Stimulated activated CD4-positive, alpha-beta T cell treated with anti-CD3 and anti-CD28 coated beads, Interleukin-1b, Interleukin-23, amount 100 ng/mL, for 4 hours (primary cell): ENCODE results near the gene SFXN3.

ENCODE experiments used
- DNase-seq, 2 donors: peaks; one replicate each; pipeline ENCODE4 v3.0.0-alpha.2; 2020; ENCODE audit warnings: low read depth in 2 of 2

The SFXN3 gene

DNA sequence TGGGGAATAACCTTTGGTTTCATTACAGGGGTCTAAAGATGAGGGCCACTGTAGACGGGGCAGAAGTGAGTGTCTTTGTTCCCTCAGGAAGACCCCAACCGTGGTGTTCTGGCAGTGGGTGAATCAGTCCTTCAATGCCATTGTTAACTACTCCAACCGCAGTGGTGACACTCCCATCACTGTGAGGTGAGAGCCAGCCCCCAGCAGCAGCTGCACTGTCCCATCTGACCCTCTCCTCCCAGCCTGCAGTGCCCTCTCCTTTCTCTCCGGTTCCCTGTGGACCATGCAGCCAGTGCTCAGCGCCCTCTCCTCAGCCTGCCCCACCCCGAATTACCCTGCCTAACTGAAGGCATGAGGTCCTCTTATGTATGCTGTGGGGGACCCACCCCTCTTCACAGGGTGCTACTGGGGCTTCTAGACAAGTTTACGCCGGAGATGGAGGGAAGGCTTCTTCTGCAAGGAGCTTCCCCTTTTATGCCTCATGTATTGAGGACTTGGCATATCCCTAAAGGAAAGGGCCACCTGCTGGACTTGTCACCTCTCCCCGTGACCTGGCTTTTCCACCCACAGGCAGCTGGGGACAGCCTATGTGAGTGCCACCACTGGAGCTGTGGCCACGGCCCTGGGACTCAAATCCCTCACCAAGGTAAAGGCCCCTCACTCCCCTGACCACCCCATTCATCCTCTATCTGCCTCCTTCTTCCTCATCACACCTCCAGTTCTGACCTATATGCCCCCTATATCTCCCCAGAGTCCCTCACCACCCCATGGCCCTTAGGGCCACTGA lies 5.1 kb downstream of the SFXN3 start:
- no peak for DNase-seq

DNA sequence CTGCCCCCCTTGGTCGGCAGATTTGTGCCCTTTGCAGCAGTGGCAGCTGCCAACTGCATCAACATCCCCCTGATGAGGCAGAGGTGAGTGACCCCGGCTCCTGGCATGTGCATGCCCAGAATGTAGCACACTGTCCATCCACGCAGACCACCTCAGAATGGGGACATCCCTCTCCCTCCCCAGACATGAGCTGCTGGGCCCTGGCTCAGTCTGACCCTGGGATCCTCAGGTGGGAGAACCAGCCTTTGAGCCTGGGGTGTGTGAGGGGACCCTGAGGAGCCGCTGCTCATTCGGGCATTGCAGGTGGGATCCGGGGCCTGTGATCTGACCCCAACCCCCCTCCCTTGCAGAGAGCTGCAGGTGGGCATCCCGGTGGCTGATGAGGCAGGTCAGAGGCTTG lies 5.7 kb downstream of the SFXN3 start:
- no peak for DNase-seq

DNA sequence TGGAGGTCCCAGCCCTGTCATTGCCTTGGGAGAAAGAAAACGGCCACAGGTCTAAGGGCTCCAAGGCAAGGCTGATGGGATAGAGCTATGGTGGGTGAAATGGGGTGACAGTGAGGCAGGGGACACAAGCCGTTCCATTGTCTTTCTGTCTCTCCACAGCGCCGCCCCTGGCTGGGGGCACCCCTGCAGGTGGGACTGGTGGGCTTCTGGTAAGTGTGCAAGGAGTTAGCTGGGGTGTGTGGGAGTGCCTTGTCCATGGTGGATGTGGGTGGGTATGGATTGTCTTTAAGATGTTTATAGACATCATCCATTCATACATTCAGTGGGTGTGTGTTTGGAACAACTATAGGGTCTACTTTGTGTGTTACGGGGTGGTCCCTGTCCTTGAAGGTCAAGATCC lies 7.5 kb downstream of the SFXN3 start:
- no peak for DNase-seq

DNA sequence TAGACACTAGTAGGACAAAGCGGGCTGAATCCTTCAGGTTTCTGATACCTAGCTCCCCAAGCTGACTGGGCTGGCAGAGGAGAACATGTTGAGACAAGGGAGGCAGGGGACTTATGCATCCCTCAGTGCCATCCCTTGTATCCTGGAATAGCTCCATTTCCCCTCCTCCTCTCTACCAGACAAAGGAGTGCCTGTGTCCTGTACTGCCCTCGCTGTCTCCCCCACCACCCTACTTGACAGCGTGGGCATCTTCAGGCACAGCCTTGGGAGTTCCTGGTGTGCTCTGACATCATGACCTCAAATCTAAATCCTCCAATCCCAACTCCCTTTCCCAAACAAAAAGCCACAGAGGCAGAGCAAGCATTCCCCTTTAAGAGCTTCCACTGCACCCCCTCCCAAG lies 9.0 kb downstream of the SFXN3 start:
- DNase-seq = no peak

DNA sequence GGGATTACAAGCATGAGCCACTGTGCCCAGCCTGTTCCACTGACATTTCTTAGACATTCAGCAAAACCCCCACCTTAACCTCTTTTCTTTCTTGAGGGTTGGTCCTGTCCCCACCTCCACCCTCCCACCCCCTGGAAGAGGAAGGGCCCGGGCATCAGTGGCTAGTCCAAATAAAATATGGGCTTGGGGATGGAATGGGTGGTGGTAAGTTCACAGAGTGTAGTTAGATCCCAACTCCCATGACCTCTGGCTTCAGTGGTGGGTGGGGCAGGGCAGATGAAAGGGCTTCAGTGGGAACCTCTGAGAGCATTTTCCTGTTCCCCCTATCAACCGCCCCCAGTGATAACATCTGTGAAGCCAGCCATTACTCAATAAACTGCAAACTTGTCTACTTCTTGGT lies 9.8 kb downstream of the SFXN3 start:
- DNase-seq = no peak

DNA sequence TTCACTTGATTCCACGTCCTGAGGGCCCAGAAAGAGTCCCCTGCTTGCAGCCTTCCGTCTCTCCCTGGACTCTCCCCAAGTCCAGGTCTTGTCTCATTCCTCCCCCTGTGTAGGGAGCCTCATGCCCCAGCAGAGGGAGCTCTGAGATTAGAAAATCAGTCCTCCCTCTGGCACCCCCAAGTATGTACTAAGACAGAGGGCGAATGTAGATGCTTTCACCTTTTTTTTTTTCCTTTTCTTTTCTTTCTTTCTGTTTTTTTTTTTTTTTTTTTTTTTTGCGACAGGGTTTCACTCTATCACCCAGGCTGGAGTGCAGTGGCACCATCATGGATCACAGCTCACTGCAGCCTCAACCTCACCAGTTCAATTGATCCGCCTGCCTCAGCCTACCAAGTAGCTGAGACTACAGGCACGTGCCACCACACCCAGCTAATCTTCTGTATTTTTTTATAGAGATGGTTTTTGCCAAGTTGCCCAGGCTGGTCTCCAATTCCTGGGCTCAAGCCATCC lies 10.3 kb downstream of the SFXN3 start:
- DNase-seq = peak; percentile 50 to 66

DNA sequence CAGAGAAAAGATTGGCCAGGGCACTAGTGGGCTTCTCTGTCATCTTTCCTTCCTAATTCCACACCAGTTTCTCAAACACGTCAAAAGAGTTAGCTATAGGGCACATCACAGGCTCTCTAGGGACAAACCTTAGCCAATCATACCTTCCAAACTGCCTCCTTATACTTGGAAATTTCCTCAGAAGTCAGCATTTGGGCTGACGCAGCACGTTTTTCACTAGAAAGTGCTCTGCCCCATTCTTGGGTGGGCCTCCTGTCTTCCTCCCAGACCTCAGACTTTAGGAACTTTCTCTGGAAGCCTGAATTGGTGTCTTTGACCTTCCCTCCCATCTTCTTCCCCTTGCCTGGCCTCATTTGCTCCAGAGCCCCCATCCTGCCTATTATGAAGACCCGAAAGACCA lies 11.1 kb downstream of the SFXN3 start:
- DNase-seq = no peak

DNA sequence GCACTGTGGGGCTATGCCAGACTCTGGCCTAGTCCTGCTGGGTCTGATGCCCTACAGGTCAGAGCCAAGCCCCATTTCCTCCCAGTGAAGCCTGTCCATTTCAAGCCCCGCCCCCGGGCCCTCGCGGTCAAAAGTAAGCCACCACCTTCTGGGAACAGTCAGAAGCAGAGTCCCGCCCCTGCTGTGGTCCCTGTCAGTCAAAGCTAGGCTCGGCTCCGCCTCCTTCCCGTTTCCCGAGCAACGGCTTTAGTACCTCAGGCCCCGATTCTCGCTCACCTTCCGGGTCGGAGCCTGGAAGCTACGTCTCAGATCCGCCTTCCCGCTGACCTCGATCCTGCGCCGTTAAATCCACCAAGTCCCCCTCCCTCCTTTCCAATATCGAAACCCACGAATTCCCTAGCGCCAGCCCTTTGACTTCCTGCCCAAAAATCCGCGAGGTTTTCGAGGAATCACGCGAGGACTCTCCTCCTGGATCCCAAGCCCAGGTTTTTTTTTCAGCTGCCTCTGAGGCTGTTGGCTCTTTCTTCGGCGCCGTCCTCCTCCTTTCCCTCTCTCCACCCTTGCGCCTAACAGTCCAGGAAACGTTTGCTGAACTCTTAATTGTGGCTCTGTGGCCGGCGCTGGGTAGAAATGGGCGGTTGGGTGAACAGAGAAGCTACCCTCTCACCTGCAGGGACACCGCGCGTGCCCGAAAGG lies 11.8 kb downstream of the SFXN3 start:
- peak; percentile 70 to 83 for DNase-seq

DNA sequence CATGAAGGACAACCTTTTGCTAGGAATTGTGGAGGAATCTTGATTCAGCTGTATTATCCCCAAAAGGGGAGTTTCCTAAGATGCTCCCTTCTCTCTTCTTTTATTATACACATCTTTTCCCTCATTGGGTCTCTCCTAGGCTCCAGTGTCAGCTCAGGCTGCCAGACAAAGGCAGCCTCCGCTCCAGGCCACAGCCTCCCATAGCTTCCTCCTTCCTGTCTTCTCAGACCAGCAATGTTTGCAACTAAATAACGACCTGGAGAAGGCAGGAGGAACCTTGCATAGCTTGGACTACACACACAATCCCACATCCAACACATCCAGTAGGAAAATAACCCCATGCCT lies 12.3 kb downstream of the SFXN3 start:
- no peak for DNase-seq

DNA sequence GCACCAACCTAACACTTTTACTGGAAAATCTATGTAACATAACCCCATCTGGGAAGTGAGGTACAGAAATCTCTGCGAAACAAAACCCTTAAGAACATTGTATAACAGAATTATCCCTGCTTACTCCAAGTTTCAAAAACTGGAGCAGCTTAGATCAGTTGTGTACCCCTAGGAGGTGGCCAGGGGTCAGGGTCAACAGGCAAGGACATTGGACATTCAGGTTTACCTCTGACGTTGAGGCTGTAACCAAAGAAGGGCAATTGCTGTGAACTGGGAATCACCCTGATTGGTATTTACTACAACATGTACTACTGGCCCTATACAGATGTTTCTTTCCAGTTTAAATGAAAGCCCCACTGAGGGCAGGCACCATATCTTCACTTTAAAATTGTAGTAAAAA lies 13.1 kb downstream of the SFXN3 start:
- DNase-seq = no peak

DNA sequence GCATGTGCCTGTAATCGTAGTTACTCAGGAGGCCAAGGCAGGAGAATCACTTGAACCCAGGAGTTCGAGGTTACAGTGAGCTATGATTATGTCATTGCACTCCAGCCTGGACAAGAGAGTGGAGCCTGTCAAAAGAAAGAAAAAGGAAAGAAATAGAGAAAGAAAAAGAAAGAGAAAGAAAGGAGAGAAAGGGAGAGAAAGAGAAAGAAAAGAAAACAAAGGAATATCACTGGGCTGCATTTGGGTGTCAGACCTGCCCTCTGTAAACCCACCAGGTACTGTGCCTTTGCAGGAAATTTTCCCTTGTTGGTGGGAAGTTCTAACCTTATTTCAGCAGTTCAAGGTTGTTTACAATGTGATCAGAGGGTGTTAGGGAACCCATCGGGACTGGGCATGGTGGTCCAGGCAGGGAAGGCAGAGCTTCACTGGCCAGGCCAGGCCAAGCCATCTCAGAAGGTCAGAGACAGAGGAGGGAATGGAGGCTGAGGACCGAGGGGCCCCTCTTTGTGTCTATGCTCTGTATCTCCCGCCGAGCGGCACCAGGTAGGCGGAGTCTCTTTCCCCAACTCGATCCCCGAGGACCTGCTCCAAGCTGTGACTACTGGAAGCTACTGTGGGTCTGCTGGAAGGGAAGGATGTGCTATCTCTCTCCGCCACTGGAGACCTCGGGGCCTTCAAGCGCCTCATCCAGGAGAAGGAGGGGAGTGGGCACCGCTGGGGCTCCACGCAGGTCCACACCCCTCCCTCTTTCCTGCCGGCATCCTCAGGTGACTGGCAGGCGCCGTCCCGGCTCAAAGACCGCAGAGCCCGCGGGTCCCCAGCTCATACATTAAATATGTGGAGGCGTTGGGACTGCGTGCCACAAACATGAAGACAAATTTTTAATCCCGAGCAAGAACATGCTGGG lies 15.6 kb downstream of the SFXN3 start:
- DNase-seq = no peak

DNA sequence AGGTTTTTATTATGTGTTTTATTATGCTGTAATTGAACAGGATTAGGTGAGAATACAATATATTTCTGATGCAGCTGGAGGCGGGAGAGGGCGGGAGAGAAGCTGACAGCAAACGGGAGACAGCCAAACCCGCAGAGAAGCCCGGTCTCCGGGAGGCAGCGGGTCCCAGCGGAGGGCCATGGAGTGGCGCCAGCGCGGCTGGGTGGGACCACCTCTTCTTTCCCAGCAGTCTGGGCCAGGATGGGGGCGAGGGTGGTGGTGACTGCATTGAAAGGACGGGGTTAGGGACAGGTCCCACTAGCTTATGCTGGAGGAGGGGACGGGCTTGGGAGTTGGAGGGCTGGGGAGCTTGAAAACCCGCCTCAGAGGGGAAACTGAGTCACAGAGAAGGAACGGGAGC lies 16.2 kb downstream of the SFXN3 start:
- no peak for DNase-seq

DNA sequence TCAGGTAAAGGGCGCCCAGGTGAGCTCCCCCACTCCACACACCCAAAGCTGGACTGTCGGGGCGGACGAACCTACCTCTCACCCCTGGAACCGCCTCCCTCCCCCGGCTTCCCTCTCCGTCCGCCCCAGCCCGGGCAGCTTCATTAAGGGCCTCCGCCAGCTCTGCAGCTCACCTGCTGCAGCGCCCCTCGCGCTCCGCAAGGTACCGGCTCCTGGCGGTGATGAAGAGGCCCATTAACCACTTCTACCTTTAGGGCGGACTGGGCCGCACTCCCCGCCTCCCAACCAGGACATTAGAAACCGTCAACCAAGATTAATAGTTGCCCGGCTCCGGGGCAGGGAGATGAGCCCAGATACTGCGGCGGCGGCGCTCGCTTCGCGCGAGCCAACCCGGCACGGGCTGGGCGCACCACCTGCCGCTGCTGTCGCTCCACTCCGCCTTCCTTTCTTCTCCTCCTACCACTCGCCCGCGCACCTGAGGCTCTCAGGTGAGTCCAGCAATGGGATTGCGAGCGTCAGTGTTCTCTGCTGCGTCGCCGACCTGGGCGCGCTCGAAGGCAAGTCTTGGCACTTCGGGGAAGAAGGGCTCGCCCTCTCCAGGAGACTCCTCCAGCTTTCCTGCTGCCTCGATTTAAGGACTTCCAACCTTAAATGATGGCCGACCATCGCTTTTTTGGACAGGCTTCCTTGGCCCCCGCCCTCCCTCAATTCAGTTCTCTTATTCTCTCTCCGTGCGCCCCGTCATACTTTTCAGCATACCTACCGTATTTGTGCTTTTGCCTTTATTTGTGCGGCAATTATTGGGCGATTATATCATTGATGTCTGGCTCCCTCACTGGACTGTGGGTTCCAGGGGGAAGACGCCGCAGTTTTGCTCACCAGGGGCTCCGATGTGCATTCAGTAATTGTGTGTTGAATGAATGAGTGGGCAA lies 17.2 kb downstream of the SFXN3 start:
- DNase-seq = no peak

DNA sequence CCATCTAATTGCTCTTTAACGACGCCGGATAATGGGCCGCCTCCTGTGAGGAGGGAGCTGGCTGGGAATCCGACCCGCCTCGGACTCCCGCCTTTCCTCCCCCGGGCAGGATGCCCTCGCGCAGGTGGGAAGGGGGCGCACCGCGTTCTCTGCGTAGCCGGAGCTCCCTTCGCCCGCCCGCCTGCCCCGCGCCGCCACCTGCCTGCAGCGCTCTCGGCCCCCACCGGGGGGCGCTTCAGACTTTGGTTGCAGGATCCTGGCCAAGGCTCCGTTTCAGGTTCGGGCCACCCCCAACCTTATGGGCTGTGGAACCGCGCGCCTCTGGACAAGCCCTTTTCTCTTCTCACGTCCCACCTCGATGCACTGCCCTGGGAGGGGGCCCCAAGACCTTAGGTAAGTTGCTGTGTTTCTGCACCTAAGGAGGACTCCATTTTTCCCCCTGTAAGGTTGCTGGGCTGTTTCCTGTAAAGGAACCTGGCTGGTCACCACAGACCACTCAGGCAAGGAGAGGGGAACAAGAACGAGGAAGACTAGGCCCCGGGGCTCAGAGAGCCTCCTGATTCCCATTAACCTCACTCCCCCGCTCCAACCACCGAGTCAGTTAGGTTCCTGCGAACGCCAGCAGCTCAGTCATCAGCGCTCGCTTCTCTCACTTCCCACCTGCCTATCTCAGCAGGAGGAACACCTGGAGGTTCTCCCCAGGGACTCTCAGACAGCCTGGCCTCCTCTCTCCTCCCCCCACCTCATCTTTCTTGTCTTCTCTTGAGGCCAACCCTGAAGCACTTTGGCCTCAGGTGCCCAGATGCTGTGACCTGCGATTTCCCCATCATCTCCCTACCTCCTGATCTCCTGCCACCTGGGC lies 19.4 kb downstream of the SFXN3 start:
- DNase-seq = peak; percentile 72 to 73

DNA sequence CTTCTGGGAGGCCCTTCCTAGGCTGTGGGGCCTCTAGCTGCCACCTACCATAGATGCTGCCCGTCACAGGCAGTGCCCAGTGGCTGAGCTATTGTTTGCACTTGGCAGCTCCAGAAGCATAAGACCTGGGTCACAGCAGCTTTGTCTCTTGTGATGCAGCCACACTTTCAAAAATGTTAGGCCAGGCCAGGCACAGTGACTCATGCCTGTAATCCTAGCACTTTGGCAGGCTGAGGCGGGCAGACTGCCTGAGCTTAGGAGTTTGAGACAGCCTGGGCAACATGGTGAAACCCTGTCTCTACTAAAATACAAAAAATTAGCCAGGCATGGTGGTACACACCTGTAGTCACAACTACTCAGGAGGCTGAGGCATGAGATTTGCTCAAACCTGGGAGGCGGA lies 21.3 kb downstream of the SFXN3 start:
- no peak for DNase-seq

DNA sequence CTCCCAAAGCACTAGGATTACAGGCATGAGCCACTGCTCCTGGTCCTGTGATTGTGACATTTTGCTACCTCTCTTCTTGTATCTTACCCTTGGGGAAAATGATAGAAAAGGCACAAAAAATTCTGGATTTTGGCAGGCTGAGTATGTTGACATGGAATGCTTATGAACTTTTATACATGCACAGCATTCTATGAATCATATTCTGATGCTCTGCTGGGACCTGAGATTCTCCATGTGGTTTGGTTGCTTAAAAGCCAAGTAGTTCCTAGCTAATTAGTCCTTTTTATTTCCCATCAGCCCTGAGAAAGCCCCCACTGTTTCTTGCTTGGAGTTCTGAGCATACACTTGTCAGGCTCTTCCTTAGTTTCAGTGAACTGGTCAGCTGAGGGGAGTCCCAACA lies 22.5 kb downstream of the SFXN3 start:
- DNase-seq = no peak

DNA sequence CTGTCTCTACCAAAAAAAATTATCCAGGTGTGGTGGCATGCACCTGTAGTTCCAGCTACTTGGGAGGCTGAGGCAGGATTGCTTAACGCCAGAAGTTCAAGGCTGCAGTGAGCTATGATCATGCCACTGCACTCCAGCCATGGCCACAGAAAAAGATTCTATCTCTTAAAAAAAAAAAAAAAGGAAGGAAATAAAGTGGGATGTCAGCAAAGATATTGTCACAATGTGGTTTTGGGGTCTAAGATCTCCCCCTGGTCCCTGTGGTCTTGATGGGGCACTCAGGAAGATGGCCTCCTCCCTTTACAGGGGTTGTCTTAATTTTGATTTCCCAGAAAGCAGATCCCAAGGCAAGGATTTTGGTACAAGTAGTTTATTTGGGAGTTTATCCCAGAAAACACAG lies 23.3 kb downstream of the SFXN3 start:
- no peak for DNase-seq

DNA sequence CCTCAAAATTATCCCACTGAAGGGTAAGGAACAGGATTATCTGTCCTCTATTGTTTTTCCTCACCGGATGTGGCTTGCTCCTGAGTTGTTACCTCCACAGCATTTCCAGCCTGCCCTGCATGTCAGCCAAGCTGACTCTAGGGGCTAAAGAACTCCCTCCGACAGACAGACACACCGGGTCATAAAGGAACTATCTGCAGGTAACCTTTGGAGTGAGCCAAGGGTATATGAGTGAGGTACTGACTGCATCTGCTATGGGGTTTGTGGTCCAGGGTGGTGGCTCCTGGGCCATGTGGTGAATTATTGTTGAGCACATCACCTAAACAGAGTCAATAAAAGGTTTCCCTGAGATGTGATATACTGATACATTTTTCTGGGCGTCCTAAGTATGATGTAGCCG lies 23.8 kb downstream of the SFXN3 start:
- DNase-seq = no peak

DNA sequence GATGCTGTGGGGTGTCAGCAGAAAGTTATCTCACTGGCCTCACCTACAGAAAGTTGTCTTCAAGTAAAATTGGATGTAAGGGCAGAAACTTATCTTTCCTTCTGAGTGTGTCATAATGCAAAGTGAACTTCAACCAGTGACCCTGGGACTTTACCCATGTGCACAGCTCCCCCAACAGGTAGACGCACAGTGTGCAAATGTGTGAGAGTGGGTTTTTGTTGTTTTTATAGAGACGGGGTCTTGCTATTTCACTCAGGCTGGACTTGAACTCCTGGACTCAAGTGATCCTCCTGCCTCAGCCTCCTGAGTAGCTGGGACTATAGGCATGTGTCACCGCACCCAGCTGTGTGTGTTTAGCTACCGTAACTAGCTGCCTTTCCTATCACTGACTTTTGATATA lies 24.4 kb downstream of the SFXN3 start:
- DNase-seq = no peak
